Measurements from ENCODE around the gene UBR4. TPM values are rescaled to one million over a fixed set of nuclear protein-coding genes. Genes with fewer than 3 reads are reported as not detected.

The UBR4 gene
- total and polyA plus RNA-seq, 2 of the 8 experiments (the other 6 are each of a cell fraction or from before 2014, with no cell fraction given): 139 to 152 TPM

DNA sequence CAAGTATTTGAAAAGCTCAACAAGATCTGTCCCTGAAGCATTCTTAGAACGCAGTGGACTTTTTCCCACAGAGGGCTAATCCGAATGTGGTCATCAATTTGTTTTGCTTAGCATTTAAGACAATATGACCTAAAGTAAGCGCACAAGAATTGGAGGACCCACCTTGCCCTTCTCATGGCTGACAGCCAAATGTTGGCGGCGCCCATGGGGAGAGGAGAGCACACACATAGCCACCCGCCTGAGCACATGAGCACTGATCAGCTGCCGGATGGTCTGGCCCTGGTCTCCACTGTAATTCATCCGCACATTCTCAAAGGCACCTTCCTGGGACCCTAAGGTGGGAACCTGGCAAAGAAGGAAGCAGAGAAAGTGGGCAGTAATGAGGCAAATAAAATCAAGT lies 52.4 kb downstream of the UBR4 start:
- Histone ChIP-seq H3K56ac (replicated peaks; ENCODE audit: insufficient read length, low read depth, low read length) (no peak overlapping the region), H2BK20ac (ENCODE audit: low read length) (no peak overlapping the region), H3K36me3 (ENCODE audit: control insufficient read depth in 2 of 4, insufficient read depth in 4 of 4, low read length in 3 of 4) (peaks cover 71 to 99% (median 96%) of the 10 kb centered on the region in 4 experiments), H4K8ac (ENCODE audit: extremely low read depth, insufficient read depth, low read length) (no peak overlapping the region), H3K79me2 (ENCODE audit: control insufficient read depth in 1 of 2, insufficient read depth in 2 of 2, low read length in 2 of 2) (no peaks in the 10 kb centered on the region), H3K4me1 (replicated peaks in 1 of 4; ENCODE audit: control insufficient read depth in 3 of 4, insufficient read depth in 4 of 4, low read length in 3 of 4) (no peaks in the 10 kb centered on the region), H3K9ac (replicated peaks in 1 of 4; ENCODE audit: extremely low read depth in 1 of 4, low read depth in 3 of 4, low read length in 3 of 4) (no peak overlapping the region), H4K5ac (ENCODE audit: insufficient read length, low read depth, low read length) (no peak overlapping the region), H3K23me2 (ENCODE audit: low read depth, low read length) (no peaks in the 10 kb centered on the region), H2BK120ac (replicated peaks; ENCODE audit: low read depth, low read length) (no peak overlapping the region), H4K20me1 (replicated peaks in 1 of 2; ENCODE audit: control insufficient read depth in 1 of 2, insufficient read depth in 2 of 2, low read length in 2 of 2) (peaks cover 2 to 3% of the 10 kb centered on the region in 2 experiments), H3K18ac (ENCODE audit: extremely low read depth, low read length) (no peak overlapping the region), H3K9me3 (ENCODE audit: insufficient read depth in 2 of 2, low read depth in 1 of 2, low read length in 1 of 2) (no peaks in the 10 kb centered on the region), H2BK12ac (ENCODE audit: low read depth, low read length) (no peak overlapping the region), H3K27ac (ENCODE audit: low read depth, low read length) (no peak overlapping the region), H2AK5ac (ENCODE audit: low read depth, low read length) (no peak overlapping the region), H3K23ac (ENCODE audit: insufficient read length) (no peak overlapping the region), H2AFZ (ENCODE audit: low read length) (no peak overlapping the region), H3K79me1 (ENCODE audit: low read depth, low read length) (no peaks in the 10 kb centered on the region), H4K91ac (replicated peaks; ENCODE audit: insufficient read length, low read length) (no peak overlapping the region), H3K4me2 (ENCODE audit: insufficient read depth in 1 of 2, low read depth in 2 of 2, low read length in 2 of 2) (no peak overlapping the region), H3K14ac (ENCODE audit: insufficient read length) (no peak overlapping the region), H3K27me3 (replicated peaks in 1 of 4; ENCODE audit: control insufficient read depth in 3 of 4, extremely low read depth in 1 of 4, insufficient read depth in 3 of 4, low read length in 3 of 4) (no peaks in the 10 kb centered on the region), H2BK15ac (ENCODE audit: low read length) (no peak overlapping the region), H2BK5ac (ENCODE audit: low read depth, low read length) (no peak overlapping the region), H3K4me3 (ENCODE audit: extremely low read depth in 1 of 4, insufficient read depth in 2 of 4, low read depth in 3 of 4, low read length in 4 of 4) (no peak overlapping the region), H3K4ac (replicated peaks; ENCODE audit: insufficient read length, low read depth, low read length) (no peak overlapping the region)
- ChIA-PET CTCF (ENCODE audit: partially characterized antibody) (interaction anchor here (0.8 to 1.5 kb wide), 2 partner anchors 23 to 48 kb away, joined by 3 to 4 read pairs; no protein-coding TSS in a partner anchor), POLR2A (ENCODE audit: partially characterized antibody) (interaction anchor here (0.7 to 1.2 kb wide), 2 partner anchors 17 to 27 kb away, joined by 3 read pairs; no protein-coding TSS in a partner anchor)
- FAIRE-seq (no peak), DNase-seq (ENCODE audit: low read depth in 1 of 2, low spot score in 2 of 2) (no peak)
- WGBS, 2 experiments (ENCODE audit: extremely low coverage in 1 of 2, insufficient coverage in 1 of 2, insufficient read length in 1 of 2, insufficient replicate concordance in 2 of 2, low coverage in 1 of 2, low lambda C conversion rate in 2 of 2, missing lambda C conversion rate in 1 of 2): 89% methylated on average over 8 of the region's 8 CpGs; no CpG with 5 or more reads in 1 of the 2 experiments
- no peak for TF ChIP-seq TEAD4 (IDR thresholded peaks at IDR 0.05; ENCODE audit: low read depth, low read length)
- no peak for TF ChIP-seq TAF1 (IDR thresholded peaks at IDR 0.05; ENCODE audit: low read depth, low read length)
- TF ChIP-seq, protein P1, sequence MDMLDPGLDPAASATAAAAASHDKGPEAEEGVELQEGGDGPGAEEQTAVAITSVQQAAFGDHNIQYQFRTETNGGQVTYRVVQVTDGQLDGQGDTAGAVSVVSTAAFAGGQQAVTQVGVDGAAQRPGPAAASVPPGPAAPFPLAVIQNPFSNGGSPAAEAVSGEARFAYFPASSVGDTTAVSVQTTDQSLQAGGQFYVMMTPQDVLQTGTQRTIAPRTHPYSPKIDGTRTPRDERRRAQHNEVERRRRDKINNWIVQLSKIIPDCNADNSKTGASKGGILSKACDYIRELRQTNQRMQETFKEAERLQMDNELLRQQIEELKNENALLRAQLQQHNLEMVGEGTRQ (IDR thresholded peaks at IDR 0.05; ENCODE audit: low read length): no peak
- TF ChIP-seq TBP (IDR thresholded peaks at IDR 0.05; ENCODE audit: low read depth, low read length): no peak
